Transverse colon (tissue), 4 donors: ENCODE data around the gene PCDHGA2.
"Not testable (repeated sequence)": the region's sequence is repeated elsewhere in the genome, so short reads cannot be mapped to it uniquely, and the experiment has no call there.

Experiments
- EP300 ChIP-seq: sonication (generic); formaldehyde crosslinking; IDR thresholded peaks from one replicate; pipeline ENCODE4 v1.6.1; 2017; ENCODE audit warnings: antibody characterized with exemption, low read depth
- POLR2A ChIP-seq: fragments of 450-650 bp; IDR thresholded peaks from one replicate; pipeline ENCODE4 v1.6.1; 2016; ENCODE audit warnings: antibody characterized with exemption, mild to moderate bottlenecking, moderate library complexity
- POLR2AphosphoS5 ChIP-seq, 3 donors: sonication (generic); formaldehyde crosslinking; IDR thresholded peaks; one replicate each; pipeline ENCODE4 v1.6.1; 2016; ENCODE audit warnings: antibody characterized with exemption in 3 of 3
- TF ChIP-seq, protein P1 (sequence below), 5 experiments: fragments of 200-600 bp in 3 of 5; fragments of 450-650 bp in 2 of 5; sonication (generic) in 3 of 5; IDR thresholded peaks; 1 replicate in 2 of 5; 2 replicates in 3 of 5; pipeline ENCODE4 v1.5.1; 2016 to 2017; ENCODE audit warnings: antibody characterized with exemption in 5 of 5, inconsistent platforms in 3 of 5, mild to moderate bottlenecking in 2 of 5, moderate library complexity in 1 of 5

DNA sequence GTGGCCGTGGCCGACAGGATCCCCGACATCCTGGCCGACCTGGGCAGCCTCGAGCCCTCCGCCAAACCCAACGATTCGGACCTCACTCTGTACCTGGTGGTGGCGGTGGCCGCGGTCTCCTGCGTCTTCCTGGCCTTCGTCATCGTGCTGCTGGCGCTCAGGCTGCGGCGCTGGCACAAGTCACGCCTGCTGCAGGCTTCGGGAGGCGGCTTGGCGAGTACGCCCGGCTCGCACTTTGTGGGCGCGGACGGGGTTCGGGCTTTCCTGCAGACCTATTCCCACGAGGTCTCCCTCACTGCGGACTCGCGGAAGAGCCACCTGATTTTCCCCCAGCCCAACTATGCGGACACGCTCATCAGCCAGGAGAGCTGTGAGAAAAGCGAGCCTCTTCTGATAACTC lies 7.5 kb downstream of the PCDHGA2 start:
- TF ChIP-seq, protein P1, sequence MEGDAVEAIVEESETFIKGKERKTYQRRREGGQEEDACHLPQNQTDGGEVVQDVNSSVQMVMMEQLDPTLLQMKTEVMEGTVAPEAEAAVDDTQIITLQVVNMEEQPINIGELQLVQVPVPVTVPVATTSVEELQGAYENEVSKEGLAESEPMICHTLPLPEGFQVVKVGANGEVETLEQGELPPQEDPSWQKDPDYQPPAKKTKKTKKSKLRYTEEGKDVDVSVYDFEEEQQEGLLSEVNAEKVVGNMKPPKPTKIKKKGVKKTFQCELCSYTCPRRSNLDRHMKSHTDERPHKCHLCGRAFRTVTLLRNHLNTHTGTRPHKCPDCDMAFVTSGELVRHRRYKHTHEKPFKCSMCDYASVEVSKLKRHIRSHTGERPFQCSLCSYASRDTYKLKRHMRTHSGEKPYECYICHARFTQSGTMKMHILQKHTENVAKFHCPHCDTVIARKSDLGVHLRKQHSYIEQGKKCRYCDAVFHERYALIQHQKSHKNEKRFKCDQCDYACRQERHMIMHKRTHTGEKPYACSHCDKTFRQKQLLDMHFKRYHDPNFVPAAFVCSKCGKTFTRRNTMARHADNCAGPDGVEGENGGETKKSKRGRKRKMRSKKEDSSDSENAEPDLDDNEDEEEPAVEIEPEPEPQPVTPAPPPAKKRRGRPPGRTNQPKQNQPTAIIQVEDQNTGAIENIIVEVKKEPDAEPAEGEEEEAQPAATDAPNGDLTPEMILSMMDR (IDR thresholded peaks at IDR 0.05), result not testable (repeated sequence)
- not testable (repeated sequence) for TF ChIP-seq POLR2A; POLR2AphosphoS5 (IDR thresholded peaks at IDR 0.05); EP300
